ENCODE data around the gene ABCD4. TPM values are rescaled to one million over a fixed set of nuclear protein-coding genes. Genes with fewer than 3 reads are reported as not detected.

Gene ABCD4
- total and polyA plus RNA-seq, 9 donors, result 33.5 to 54.4 (median 45.8) TPM

- H3K9me3 ChIP-seq, result no peaks in the 10 kb centered on the region
- H3K4me1 ChIP-seq (ENCODE audit: insufficient read depth), result peaks cover 1% of the 10 kb centered on the region
- no peaks in the 10 kb centered on the region for H3K27me3 ChIP-seq
- no peak overlapping the region for H3K4me3 ChIP-seq
- no peak for DNase-seq
- intact Hi-C loops (cut with DNase I), result no loop called here
- H3K27ac ChIP-seq, result no peak overlapping the region
- H3K36me3 ChIP-seq, result no peaks in the 10 kb centered on the region
- no peak for TF ChIP-seq EP300 (IDR thresholded peaks at IDR 0.05)
- WGBS, 3 donors, result 90 to 91% (median 90%) methylated on average over 9 of the region's 9 CpGs
Measured at GRCh38 chr14:74262076-74262475, 40.7 kb downstream of the ABCD4 start.

- TF ChIP-seq CTCF (IDR thresholded peaks at IDR 0.05) (no peak), EP300 (IDR thresholded peaks at IDR 0.05) (no peak), POLR2A (IDR thresholded peaks at IDR 0.05) (no peak)
- H3K36me3 ChIP-seq, result no peaks in the 10 kb centered on the region
- no peak overlapping the region for H3K27ac ChIP-seq
- no peaks in the 10 kb centered on the region for H3K27me3 ChIP-seq
- no peak for DNase-seq
- H3K4me1 ChIP-seq (ENCODE audit: insufficient read depth), result peaks cover 1% of the 10 kb centered on the region
- H3K4me3 ChIP-seq, result no peak overlapping the region
- intact Hi-C loops (cut with DNase I), result no loop called here
- 79 to 83% (median 81%) methylated on average over 4 of the region's 4 CpGs for WGBS, 3 donors
- H3K9me3 ChIP-seq, result no peaks in the 10 kb centered on the region
Measured at GRCh38 chr14:74261288-74261687, 41.4 kb downstream of the ABCD4 start.

GRCh38 chr14:74260525-74261233 is 42.1 kb downstream of the ABCD4 start:
- 90 to 93% (median 91%) methylated on average over 29 of the region's 29 CpGs for whole genome bisulfite sequencing, 3 donors
- H3K27me3 ChIP-seq, result no peaks in the 10 kb centered on the region
- no peak overlapping the region for H3K27ac ChIP-seq
- TF ChIP-seq CTCF (IDR thresholded peaks at IDR 0.05) (no peak), POLR2A (IDR thresholded peaks at IDR 0.05) (no peak), EP300 (IDR thresholded peaks at IDR 0.05) (no peak)
- H3K9me3 ChIP-seq, result no peaks in the 10 kb centered on the region
- no peaks in the 10 kb centered on the region for H3K36me3 ChIP-seq
- no peak for DNase-seq
- H3K4me3 ChIP-seq, result no peak overlapping the region
- H3K4me1 ChIP-seq (ENCODE audit: insufficient read depth), result peaks cover 1% of the 10 kb centered on the region
- intact Hi-C loops (cut with DNase I), result no loop called here

- WGBS, 3 donors, result 95 to 96% (median 96%) methylated on average over 10 to 12 of the region's 12 CpGs
- TF ChIP-seq CTCF (IDR thresholded peaks at IDR 0.05) (no peak), POLR2A (IDR thresholded peaks at IDR 0.05) (no peak), EP300 (IDR thresholded peaks at IDR 0.05) (no peak)
- Histone ChIP-seq H3K4me3 (no peak overlapping the region), H3K36me3 (no peaks in the 10 kb centered on the region), H3K27ac (no peak overlapping the region), H3K9me3 (no peaks in the 10 kb centered on the region), H3K4me1 (ENCODE audit: insufficient read depth) (peaks cover 1% of the 10 kb centered on the region), H3K27me3 (no peaks in the 10 kb centered on the region)
- intact Hi-C loops (cut with DNase I), result no loop called here
- no peak for DNase-seq
Measured at GRCh38 chr14:74259513-74259912, 43.2 kb downstream of the ABCD4 start.

GRCh38 chr14:74258764-74259035 is 44.0 kb downstream of the ABCD4 start:
- Histone ChIP-seq H3K4me1 (ENCODE audit: insufficient read depth) (peaks cover 1% of the 10 kb centered on the region), H3K36me3 (no peaks in the 10 kb centered on the region), H3K27me3 (no peaks in the 10 kb centered on the region), H3K27ac (no peak overlapping the region), H3K4me3 (no peak overlapping the region), H3K9me3 (no peaks in the 10 kb centered on the region)
- DNase-seq, result no peak
- 42 to 57% (median 44%) methylated on average over 3 of the region's 3 CpGs for WGBS, 3 donors
- no peak for TF ChIP-seq EP300 (IDR thresholded peaks at IDR 0.05)
- TF ChIP-seq CTCF (IDR thresholded peaks at IDR 0.05), result no peak
- TF ChIP-seq POLR2A (IDR thresholded peaks at IDR 0.05), result no peak
- intact Hi-C loops (cut with DNase I), result no loop called here
